HG03378 (cell line): ENCODE results near the gene NPTXR.
"Not testable (repeated sequence)": the region's sequence is repeated elsewhere in the genome, so short reads cannot be mapped to it uniquely, and the experiment has no call there.

ENCODE experiments used
- ATAC-seq: cut with Tn5 transposase; IDR thresholded peaks from one replicate; pipeline ENCODE4 v1.9.1; 2021; ENCODE audit warnings: mild to moderate bottlenecking, moderate library complexity; ENCODE audit not compliant: unreplicated experiment

The NPTXR gene

DNA sequence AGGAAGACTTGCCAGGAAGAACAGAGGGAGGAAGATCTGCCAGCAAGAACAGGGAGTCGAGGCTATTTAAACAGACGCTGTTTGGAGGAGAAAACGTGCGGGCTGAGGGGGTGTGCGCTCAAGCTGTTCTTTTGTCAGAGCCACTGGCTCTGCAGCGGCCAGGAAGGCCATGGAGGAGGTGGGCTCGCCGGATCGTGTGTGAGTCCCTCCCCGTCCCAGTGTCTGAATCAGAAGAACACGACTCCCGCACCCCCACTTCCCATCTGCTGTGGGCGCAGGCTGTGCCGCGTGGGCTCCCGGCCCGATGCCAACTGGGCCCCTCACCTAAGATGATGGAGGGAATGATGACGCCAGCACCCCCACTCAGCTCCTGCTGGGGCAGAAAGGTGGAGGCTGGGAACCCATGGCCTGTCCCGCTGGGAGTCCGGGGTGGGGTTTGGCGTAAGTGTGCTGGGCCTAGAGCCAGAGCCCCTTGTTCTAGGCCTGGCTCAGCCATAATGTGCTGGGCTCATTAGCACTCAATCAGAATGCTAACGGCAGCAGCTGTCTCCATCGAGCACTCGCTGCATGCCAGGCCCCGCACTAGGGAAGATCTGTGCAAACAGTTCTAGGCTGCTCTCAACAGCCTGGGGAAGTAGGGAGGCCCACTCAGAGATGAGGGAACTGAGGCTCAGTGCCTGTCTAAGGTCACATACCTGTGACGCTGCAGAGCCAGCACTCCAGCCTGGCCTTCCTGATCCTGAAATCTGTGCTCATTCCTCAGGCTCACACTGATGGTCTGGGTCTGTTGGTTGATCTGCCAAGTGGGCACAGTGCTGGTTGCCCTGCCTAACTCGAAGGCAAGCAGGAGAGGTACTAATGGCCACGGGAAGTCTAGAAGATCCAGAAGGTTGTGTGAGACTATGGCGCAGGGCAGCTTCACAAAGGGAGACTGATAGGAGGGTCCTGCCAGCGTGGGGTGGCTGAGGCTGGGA, 11.5 kb downstream of the NPTXR start:
- no peak for ATAC-seq

DNA sequence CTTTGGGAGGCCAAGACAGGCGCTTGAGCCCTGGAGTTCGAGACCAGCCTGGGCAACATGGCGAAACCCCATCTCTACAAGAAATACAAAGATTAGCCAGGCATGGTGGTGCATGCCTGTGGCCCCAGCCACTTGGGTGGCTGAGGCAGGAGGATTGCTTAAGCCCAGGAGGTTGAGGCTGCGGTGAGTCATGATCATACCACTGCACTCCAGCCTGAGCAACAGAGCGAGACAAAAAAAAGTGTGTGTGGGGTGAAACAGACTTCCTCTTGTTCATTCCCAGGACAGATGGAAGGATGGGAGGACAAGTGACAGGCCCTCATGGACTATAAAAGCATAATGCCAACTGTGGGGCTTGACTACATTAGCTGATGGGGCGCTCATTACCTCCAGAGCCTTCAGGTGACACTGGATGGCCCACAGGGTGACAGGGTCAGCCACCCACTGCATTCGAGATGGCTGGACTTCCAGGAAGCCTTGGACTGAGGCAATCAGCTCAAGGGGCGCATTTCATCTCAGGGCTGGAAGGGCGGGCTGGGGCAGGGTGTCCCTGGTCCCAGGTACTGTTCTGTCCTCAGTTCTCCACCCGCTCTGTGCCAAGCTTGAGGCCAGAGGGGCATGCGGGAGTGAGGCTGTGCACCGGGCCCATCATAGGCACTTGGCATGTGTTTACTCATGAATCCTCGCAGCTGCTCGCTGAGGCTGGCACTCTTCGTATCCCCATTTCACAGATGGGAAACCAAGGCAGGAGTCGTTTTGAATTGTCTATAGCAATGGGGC, 12.5 kb downstream of the NPTXR start:
- ATAC-seq = no peak

DNA sequence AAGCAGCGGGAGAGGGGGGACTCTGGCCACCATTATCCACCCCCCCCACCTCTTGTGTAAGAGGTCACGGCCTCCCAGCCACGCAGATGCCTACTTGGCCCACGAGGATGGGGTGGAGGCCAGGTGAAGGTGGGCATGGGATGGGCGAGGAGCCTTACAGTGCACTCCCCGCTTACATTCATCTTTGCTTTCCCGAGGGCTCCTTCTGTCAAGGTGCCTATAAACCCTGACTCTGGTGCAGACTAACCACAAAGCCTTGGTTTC, 13.1 kb downstream of the NPTXR start:
- ATAC-seq = no peak

DNA sequence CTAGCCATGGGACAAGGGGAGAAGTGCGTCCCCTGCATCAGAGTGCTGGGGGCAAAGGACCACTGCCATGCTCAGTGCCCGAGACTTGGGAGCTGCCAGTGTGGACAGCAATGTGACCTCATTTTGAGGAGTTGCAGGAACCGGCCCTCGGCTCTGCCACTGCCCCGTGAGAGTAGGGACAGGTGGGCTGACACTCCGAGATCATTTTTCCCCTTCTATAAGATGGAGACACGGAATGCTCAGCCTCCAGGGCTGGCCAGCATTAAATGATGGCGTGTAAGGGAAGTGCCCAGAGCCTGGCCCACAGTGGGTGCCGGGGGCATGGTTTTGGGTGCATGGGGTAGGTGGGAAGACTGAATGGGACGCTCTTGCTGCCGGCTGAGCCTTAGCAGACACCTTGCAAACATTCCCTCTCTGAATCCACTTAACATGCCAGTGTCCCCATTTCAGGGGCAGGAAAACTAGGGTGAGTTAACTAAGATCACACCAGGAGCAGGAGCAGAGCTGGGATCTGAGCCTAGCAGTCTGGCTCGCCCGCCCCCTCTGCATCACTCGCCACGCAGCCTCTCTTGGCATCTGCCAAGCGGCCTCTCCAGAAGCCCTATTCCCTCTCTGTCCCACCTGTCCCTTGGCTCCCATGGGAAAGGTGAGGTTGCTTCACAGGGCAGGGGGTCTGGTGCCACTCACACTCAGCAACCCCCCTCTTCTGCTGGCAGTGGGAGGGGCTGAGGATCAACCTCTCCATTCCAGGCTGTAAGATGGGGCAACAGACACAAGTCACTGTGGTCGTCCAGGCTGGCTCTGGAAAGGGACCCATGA, 13.6 kb downstream of the NPTXR start:
- ATAC-seq = no peak

DNA sequence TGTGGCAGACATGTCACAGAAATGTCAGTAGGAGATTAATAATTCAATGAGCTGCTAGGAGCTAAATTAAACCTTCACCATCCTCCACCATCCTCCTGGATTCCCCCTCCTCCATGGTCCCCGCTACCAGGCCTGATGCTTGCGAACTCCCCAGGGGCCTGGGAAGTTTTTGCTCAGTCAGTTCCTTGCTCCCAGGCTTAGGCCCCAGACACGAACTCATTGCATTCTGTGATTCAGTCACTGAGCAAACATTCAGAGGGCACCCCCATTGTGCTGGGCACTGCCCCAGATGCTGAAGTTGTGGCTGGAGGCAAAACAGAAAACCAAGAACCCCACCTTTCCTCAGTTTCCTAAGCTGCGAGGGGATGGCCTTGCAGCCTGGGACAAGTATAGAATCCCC, 14.3 kb downstream of the NPTXR start:
- no peak for ATAC-seq

DNA sequence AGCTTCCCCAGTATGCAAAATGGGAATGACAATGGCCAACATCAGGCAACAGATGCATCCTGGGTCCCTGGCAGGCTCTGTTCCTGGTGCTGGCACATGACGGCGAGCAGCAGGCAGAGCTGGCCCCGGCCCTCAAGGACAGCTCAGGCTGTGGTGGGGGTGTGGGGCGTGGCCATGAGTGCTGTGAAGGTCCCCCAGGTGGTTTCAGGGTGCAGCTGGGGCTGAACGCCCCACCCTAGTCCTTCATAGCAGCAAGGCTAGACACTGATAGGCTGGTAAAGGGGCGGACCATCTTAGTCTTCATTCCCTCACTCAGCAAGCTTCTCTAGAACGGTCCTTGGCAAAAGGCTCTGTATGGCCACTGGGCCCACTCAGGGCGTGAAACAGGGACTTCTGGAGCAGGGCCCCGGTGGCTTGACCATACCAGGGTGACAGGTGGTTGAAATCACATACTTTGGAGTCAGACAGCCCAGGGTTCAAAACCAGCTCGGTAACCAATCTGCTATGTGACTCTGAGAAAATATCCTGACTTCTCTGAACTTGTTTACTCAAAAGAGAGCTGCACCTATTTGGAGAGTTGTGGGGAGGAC, 15.1 kb downstream of the NPTXR start:
- no peak for ATAC-seq

DNA sequence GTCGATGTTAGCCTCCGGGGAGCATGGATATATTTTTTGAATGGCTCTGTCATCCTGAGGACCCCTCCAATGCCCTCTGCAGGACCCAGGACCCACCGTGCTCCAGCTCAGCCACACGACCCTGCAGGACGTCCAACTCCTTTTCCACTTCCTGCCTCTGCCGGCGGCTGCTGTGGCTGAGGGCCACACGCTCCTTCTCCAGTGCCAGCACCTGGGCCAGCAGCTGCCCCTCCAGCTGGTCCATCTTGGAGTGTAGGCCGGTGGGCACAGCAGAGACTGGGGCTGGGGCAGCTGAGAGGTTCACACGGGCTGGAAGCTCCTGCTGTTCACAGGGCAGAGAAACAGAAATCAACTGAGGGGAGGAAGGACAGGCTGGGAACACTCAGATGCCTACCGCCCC, 15.6 kb downstream of the NPTXR start:
- no peak for ATAC-seq

DNA sequence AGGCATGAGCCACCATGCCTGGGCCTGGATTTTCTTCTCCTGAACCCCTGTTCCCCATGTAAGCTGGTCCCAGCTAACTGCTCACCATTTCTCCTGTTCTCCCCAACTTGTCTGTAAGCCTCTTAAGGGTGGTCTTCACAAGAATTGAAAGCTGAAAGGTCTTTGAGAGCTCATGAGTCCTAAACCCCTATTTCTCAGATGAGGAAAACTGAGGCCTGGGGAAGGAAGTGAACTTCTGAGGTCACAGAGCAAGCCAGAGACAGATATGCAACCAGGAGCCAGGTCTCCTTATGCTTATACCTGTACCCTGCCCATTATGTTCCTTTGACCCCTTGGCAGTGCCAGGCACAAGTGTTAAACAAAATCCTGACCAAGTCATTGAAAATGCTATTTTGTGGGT, 16.3 kb downstream of the NPTXR start:
- no peak for ATAC-seq

DNA sequence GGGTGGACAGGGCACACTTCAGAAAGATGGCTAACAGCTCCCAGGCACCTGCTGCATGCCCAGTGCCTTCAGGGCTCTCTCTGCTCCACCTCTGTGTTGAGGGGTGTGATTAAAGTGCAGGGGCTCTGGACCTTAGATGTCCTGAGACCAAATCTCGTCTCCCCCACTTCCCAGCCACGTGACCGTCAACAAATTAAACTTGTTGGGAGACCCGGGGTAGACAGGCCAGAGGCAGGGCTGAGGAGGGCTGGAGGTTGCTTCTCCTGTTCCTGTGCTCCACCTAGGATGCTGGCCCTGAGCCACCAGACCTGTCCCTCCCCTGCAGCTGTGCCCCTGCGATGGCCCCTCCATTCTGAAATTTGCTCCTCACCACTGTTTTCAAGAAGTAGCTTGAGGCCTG, 17.0 kb downstream of the NPTXR start:
- no peak for ATAC-seq

DNA sequence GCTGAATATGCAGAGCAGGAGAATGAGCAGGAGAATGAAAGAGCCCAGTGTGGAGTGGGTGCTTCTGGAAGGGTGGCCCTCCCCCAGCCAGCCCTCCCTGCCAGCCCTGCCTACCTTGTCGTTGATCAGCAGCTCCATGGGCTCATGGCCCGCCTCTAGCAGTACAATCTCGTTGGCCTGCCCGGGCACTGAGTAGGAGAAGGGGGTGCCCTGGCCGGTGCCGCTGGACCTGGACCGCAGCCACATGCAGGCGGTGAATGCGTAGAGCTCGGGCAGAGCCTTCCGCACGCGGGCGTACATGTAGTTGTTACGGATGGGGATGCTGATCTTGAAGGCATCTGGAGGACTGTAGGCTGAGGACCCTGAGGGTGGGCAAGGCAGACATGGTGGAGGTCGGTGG, 17.4 kb downstream of the NPTXR start:
- no peak for ATAC-seq

DNA sequence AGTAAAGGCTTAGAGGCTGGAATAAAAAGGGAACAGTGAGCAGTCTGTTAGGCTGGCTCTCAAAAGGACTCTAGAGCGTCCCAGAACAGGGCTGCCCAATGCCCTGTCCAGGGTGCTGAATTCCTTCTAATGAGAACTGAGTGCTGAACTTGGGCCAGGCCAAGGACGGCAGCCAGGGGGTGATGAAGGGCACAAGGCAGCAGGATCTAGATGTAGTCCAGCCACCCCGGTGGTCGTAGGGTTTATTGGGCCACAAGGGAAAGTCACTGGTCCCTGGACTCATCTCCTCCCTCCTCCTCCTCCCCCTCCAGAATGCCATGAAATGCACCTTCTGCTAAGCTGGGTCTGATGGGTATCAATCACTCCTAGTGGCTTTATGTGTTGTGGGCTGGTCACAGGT, 19.2 kb downstream of the NPTXR start:
- ATAC-seq = no peak

DNA sequence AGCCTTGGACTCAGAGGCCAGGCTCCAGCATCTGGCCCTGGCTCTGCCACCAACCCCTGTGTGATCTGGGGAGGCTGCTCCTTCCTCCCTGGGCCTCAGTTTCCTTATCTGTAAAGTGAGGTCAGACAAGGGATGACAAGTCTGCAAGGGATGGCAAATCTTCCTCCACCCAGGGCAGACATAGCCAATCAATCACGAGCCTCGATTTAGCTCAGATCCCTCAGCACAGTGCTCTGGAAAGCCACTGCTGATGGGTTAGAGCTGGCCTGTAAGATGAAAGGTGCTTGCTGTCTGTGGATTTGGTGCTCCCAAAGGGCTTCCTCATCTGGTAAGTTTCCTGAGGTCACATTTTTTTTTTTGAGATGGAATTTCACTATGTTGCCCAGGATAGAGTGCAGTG, 20.2 kb downstream of the NPTXR start:
- ATAC-seq = no peak

DNA sequence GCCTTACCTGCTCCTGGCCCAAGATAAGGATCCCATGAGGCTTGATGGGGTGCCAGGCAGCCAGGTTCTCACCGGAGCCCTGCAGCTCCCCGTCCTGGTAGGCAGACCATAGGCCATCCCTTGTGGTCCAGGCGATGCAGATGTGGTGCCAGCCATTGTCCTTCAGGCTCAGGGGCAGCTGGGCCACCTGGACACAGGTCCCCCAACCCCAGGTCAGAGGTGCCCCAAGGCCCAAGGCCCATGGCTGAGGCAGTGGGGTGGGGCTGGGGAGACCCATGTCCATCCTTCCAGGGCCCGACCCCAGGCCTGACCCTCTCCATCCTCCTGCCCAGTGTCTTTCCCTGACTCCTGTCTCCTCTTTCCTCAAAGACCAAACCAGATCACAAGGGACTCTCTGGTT, 20.8 kb downstream of the NPTXR start:
- no peak for ATAC-seq

DNA sequence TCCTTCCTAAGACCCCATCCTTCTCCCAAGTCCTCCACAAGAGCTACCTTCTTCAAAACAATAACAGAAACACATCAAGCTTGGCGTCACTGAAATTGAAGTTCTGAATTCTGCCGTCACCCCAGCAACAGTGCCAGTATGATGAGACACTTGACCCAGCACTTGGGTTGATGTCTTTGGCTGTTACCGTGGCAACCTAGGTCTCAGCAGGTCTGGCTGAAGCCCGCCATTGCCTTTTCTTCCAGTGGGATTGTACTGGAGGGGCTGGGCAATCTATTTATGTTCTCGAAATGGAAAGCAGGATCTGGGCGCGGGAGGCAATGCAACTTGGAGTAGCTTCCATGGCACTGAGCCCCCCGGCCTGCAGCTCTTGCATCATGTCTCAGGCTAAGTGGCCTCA, 23.8 kb downstream of the NPTXR start:
- no peak for ATAC-seq

DNA sequence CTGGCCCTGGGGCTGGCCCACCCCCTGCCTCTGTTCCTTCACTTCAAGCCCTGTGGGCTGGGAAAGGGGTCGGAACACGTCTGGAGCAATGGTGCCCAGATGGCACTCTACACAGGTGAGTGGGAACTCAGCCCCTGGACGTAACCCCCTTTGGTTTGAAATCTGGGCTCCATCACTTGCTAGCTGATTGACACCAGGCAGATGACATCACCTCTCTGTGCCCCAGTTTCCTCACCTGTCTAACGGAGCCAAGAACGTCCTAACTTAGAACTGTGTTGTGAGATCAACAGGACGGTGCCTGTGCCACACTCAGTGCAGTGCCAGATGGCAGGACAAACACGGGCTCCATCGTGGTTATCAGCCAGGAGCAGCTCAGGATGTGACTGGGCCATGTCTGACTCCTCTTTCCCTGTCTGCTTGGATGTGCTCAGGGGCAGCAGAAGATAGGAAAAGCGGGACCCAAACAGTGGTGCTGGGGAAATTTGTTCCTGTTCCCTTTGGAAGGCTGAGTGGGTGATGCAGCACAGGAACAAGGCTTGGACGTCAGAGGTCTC, 24.4 kb downstream of the NPTXR start:
- no peak for ATAC-seq

DNA sequence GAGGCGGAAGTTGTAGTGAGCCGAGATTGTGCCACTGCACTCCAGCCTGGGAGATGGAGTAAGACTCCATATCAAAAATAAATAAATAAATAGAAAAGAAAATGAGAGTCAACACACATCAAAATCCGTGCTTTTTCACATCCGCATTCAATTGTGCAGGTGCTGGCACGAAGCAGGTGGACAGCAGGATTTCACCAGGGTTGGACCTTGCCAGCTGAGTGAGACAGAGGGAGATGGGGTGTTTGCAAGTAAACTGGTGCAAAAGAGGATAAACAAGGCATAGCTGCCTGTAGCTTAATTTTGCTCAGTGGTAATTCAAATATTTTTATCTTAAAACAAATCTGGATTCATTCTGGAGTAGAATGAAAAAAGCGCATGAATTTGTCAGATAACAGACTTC, 26.6 kb downstream of the NPTXR start:
- no peak for ATAC-seq

DNA sequence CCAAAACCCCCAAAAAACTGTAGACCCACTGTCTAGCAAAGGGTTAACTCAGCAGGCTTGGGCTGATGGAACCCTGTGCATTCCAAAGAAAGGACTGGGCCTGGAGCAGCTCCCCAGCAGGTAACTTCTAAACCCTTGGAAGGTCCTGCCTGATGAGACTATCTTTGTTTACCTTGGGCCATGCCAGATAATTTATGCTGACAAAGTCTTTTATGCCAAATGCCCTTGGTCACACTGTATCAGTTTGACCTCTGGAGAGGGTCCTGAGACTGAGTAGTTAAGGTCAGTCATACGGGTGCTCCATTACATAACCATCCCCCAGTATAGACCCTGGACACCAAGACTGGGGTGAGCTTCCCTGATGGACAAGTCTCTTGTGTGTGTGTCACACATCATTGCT, 28.0 kb downstream of the NPTXR start:
- no peak for ATAC-seq

DNA sequence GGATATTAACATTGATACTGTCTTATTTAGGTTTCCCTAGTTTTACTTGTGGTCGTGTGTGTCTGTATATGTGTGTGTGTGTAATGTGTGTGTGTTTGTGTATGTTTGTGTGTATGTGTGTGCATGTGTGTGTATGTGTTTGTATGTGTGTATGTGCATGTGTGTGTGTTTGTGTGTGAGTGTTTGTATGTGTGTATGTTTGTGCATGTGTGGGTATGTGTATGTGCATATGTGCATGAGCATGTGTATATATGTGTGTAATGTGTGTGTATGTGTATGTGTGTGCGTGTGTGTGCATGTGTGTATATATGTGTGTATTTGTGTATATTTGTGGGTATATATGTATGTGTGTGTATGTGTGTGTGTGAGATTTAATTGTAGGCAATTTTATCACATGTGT, 32.6 kb downstream of the NPTXR start:
- no peak for ATAC-seq

DNA sequence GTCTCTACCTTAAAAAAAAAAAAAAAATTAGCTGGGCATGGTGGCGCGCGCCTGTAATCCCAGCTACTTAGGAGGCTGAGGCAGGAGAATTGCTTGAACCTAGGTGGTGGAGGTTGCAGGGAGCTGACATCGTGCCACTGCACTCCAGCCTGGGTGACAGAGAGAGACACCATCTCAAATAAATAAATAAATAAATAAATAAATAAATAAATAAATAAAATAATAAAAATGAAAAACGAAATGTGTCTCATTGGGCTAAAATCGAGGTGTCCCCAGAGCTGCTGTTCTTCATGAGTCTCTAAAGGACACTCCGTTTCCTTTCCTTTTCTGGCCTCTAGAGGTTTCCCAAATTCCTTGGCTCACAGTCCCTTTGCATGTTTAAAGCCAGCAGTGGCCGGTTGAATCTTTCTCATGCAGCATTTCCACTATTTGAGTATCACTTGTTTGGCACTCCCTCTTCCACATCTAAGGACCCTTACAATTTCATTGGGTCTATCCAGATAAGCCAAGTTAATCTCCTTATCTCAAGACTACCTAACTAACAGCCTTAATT, 38.7 kb downstream of the NPTXR start:
- ATAC-seq = not testable (repeated sequence)

DNA sequence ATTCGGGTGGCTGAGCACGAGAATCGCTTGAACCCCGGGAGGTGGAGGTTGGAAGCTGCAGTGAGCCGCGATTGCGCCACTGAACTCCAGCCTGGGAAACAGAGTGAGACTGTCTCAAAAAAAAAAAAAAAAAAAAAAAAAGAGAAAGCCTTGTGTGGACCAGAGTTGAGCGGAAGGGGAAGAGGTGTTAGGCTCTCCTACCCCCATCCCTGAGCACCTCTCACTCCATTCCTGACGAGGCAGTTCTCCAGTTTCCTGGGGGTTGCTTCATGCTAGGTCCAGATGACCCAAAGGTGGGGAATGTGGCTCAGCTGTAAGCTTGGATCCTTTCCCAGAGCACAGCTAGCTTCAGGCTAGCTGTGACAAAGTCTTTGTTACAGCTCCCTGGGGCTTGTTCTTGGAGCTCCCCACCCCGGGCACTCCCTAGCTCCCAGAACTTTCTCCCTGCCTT, 41.1 kb downstream of the NPTXR start:
- ATAC-seq = no peak
